ENCODE measurements around the gene THAP3.

DNA sequence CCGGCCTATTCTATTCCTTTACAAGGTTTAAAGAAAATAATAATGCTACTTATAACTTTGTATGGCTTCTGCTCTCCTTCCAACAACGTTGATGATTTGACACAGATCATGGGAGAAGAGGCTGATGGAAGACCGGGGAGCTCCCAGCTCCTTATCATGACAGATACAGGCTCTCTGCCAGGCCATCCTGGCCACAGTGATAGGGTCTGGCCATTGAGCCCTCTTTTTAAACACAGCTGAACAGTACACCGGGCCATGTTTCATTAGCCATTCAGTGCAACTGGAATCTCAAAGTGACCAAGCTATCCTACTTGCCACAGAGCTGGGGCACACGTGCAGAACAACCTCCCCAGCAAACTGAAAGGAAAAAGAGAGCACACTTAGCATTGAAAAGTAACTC, 42.0 kb downstream of the THAP3 start:
- no peak for TF ChIP-seq POLR2A (IDR thresholded peaks at IDR 0.05)
- TF ChIP-seq, protein P1, sequence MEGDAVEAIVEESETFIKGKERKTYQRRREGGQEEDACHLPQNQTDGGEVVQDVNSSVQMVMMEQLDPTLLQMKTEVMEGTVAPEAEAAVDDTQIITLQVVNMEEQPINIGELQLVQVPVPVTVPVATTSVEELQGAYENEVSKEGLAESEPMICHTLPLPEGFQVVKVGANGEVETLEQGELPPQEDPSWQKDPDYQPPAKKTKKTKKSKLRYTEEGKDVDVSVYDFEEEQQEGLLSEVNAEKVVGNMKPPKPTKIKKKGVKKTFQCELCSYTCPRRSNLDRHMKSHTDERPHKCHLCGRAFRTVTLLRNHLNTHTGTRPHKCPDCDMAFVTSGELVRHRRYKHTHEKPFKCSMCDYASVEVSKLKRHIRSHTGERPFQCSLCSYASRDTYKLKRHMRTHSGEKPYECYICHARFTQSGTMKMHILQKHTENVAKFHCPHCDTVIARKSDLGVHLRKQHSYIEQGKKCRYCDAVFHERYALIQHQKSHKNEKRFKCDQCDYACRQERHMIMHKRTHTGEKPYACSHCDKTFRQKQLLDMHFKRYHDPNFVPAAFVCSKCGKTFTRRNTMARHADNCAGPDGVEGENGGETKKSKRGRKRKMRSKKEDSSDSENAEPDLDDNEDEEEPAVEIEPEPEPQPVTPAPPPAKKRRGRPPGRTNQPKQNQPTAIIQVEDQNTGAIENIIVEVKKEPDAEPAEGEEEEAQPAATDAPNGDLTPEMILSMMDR (IDR thresholded peaks at IDR 0.05) = no peak
